Kidney (tissue), 14 donors: Measurements from ENCODE around the gene IMP4. TPM values are rescaled to one million over a fixed set of nuclear protein-coding genes. Genes with fewer than 3 reads are reported as not detected.

Experiments
- DNase-seq, 5 donors: peaks; one replicate each; pipeline ENCODE4 v3.0.0-alpha.2; 2013 to 2020
- FAIRE-seq: peaks from 2 replicates; lab custom pipeline; 2012; peaks lifted over from hg19 to GRCh38; lab: Jason Lieb, UNC
- H3K27ac ChIP-seq, 2 donors: one replicate each; pipeline ENCODE4 v1.7.0; 2013; ENCODE audit warnings: low read depth in 2 of 2, low read length in 2 of 2, inconsistent platforms in 1 of 2
- H3K27me3 ChIP-seq: one replicate; pipeline ENCODE4 v1.7.1; 2013; ENCODE audit warnings: low read length, inconsistent platforms; ENCODE audit not compliant: control insufficient read depth, insufficient read depth
- H3K36me3 ChIP-seq, 3 donors: one replicate each; pipeline versions ENCODE4 v1.7.0 to v1.7.1; 2013; ENCODE audit warnings: low read length in 3 of 3, control low read depth in 1 of 3, inconsistent platforms in 1 of 3; ENCODE audit not compliant: insufficient read depth in 3 of 3, control insufficient read depth in 2 of 3
- H3K4me1 ChIP-seq, 3 donors: one replicate each; pipeline versions ENCODE4 v1.7.0 to v1.7.1; 2013; ENCODE audit warnings: low read length in 3 of 3, inconsistent platforms in 1 of 3, low read depth in 1 of 3; ENCODE audit not compliant: control insufficient read depth in 2 of 3, insufficient read depth in 2 of 3
- H3K4me3 ChIP-seq, 3 donors: one replicate each; pipeline versions ENCODE4 v1.7.0 to v1.8.1; 2013; ENCODE audit warnings: low read length in 3 of 3, control low read depth in 1 of 3, inconsistent platforms in 1 of 3
- H3K9ac ChIP-seq, 3 donors: one replicate each; pipeline versions ENCODE4 v1.7.0 to v1.7.1; 2013; ENCODE audit warnings: low read length in 3 of 3, control low read depth in 1 of 3, inconsistent platforms in 1 of 3
- H3K9me3 ChIP-seq, 3 donors: one replicate each; pipeline versions ENCODE4 v1.7.0 to v1.7.1; 2013; ENCODE audit warnings: low read length in 3 of 3, control low read depth in 1 of 3, inconsistent platforms in 1 of 3; ENCODE audit not compliant: control insufficient read depth in 2 of 3, insufficient read depth in 1 of 3
- CTCF ChIP-seq: IDR thresholded peaks from 3 replicates; pipeline ENCODE4 v1.5.1; 2012; ENCODE audit warnings: mild to moderate bottlenecking, moderate library complexity, borderline replicate concordance; ENCODE audit not compliant: insufficient read depth; ENCODE audit errors: extremely low read depth
- intact Hi-C: fragments of 100-400 bp; cut with DNase I; formaldehyde crosslinking; loops from one replicate; pipeline ENCODE4 v1.11.1; 2022
- polyA plus RNA-seq: library from polyadenylated mRNA; stranded (reverse); fragments of 350-450 nt; fragmentation: Illumina TruSeq; extraction: RNeasy Lipid Tissue Mini Kit (QIAGEN cat#74804); gene quantifications from one replicate; pipeline ENCODE4 v1.2.3, GENCODE V29; 2014; ENCODE audit warnings: low read depth, low replicate concordance; ENCODE audit not compliant: insufficient read depth
- total RNA-seq: library from RNA; stranded (reverse); fragmentation: NEBNext Ultra II Directional; extraction: Animal tissue kit (Norgen Biotek cat#: 25700); gene quantifications from one replicate; pipeline ENCODE4 v1.2.1, GENCODE V29; 2021
- donor health status: control.
- donor health status: control.
- donor health status: control.
- donor health status: control.
- donor health status: control.
- donor health status: DM: yes; HTN: yes; CAD: no.
- donor health status: Normal renal cell carcinoma (clear cell type).

IMP4 gene
- total and polyA plus RNA-seq, 2 donors from 2014 or later = 59.7 to 60.1 TPM

GRCh38 chr2:130336877-130337734 is 5.6 kb upstream of the IMP4 start:
- peaks cover 2 to 7% (median 6%) of the 10 kb centered on the region in 3 donors for H3K36me3 ChIP-seq
- peak overlapping the region in 1 of 2 donors; percentile 16 for H3K27ac ChIP-seq
- no peak for FAIRE-seq
- no peaks in the 10 kb centered on the region for H3K9me3 ChIP-seq
- intact Hi-C loops = loop anchor here (10.0 kb wide), 1 partner anchor 152 kb away; the partner anchor contains the start of genes MZT2B and SMPD4
- H3K4me3 ChIP-seq = peak overlapping the region; percentile 35 to 57 (median 55)
- peak; percentile 86 to 97 (median 96) for DNase-seq
- no peaks in the 10 kb centered on the region for H3K27me3 ChIP-seq
- peaks cover 4 to 8% (median 5%) of the 10 kb centered on the region in 3 donors for H3K4me1 ChIP-seq
- TF ChIP-seq CTCF = no peak
- H3K9ac ChIP-seq = peak overlapping the region in 2 of 3 donors; percentile 31 to 63

DNA sequence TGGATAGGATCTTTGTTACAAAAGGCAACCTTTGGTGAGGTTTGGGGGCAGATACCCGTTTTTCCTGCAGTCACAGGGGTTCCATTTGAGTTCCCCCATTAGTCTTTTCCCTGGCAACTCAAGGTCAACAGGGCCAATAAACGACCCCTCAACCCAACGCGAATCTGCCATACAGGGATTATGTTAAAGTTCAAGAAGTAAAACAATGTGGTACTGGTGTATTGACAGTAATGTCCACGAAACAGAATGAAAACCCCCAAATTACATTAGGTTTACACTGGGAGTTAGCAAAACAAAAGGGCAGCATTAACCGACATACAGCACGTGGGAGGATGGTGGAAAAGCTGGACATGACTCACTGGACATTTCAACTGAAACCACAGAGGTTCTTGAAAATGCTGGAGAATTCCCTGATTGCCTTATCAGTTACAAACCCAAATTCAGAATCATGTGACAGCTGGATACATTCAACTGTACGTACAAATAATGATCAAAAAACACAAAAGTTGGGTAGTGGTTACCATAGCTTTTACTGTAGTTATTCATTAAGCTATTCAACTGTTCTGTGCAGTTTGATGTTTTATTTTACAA is 4.9 kb upstream of the IMP4 start:
- H3K36me3 ChIP-seq = peaks cover 2 to 7% (median 6%) of the 10 kb centered on the region in 3 donors
- peak overlapping the region in 1 of 2 donors; percentile 16 for H3K27ac ChIP-seq
- no peak for TF ChIP-seq CTCF
- intact Hi-C loops = loop anchor here (10.0 kb wide), 1 partner anchor 153 kb away; the partner anchor contains the start of genes MZT2B and SMPD4
- H3K4me1 ChIP-seq = peaks cover 1 to 5% (median 4%) of the 10 kb centered on the region in 3 donors
- no peaks in the 10 kb centered on the region for H3K27me3 ChIP-seq
- no peaks in the 10 kb centered on the region for H3K9me3 ChIP-seq
- no peak overlapping the region for H3K9ac ChIP-seq
- FAIRE-seq = no peak
- peak overlapping the region in 2 of 3 donors; percentile 4 to 57 for H3K4me3 ChIP-seq
- no peak for DNase-seq

GRCh38 chr2:130338793-130339345 is 3.8 kb upstream of the IMP4 start:
- intact Hi-C loops = loop anchor here (10.0 kb wide), 1 partner anchor 154 kb away; the partner anchor contains the start of genes MZT2B and SMPD4
- TF ChIP-seq CTCF = no peak
- Histone ChIP-seq H3K27ac (no peak overlapping the region), H3K4me3 (no peak overlapping the region), H3K36me3 (peaks cover 2 to 7% (median 6%) of the 10 kb centered on the region in 3 donors), H3K4me1 (peaks cover 0 to 7% (median 4%) of the 10 kb centered on the region in 3 donors), H3K9me3 (no peaks in the 10 kb centered on the region), H3K27me3 (no peaks in the 10 kb centered on the region), H3K9ac (no peak overlapping the region)
- DNase-seq = no peak
- no peak for FAIRE-seq
